Subcutaneous adipose tissue (tissue), 4 donors: ENCODE results near the gene CGRRF1. TPM values are rescaled to one million over a fixed set of nuclear protein-coding genes. Genes with fewer than 3 reads are reported as not detected.

ENCODE experiments used
- CTCF ChIP-seq: fragments of 450-650 bp; IDR thresholded peaks from one replicate; pipeline ENCODE4 v1.5.1; 2016; ENCODE audit warnings: low read depth, mild to moderate bottlenecking, control low read depth, antibody characterized with exemption, moderate library complexity
- total RNA-seq, 4 donors: library from RNA; depleted of rRNA; stranded (reverse); fragments of >200 nt; gene quantifications; one replicate each; pipeline ENCODE4 v1.1.0, GENCODE V29; 2016

CGRRF1 gene
- total RNA-seq, 4 donors from 2014 or later: 11.7 to 27.4 (median 19.6) TPM

- TF ChIP-seq CTCF: no peak
Observed at GRCh38 chr14:54538055-54538454, 28.3 kb downstream of the CGRRF1 start.

DNA sequence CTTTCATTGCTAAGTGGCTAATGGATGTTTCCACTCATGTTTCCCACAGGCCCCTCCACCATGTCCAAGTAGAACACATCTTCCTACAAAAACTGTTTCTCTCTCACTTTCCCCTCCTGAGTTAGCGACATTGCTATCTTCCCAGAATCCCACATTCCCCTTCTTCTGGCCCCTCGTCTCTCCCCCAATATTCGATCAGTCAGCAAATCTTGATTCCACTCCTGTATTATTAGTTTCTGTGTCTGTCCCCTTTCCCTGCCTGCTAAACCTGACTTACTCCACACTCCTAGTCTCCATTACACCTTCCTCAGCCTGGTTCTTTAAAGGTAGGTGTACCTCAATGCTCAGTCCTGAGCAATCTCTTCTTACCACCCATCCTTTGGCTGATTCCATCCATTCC, 37.9 kb downstream of the CGRRF1 start:
- no peak for TF ChIP-seq CTCF

DNA sequence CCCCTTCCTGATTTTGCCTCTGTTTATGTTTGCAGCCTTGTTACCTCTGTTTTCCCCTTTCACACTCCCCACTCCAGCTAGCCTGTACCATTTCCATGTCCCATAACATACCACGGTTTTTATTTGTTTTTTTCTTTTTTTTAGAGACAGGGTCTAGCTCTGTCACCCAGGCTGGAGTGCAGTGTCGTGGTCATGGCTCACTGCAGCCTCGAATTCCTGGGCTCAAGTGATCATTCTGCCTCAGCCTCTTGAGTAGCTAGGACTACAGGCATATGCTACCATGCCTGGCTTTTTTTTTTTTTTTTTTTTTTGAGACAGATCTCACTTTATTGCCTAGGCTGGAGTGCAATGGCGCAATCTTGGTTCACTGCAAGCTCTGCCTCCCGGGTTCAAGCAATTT, 38.8 kb downstream of the CGRRF1 start:
- no peak for TF ChIP-seq CTCF

DNA sequence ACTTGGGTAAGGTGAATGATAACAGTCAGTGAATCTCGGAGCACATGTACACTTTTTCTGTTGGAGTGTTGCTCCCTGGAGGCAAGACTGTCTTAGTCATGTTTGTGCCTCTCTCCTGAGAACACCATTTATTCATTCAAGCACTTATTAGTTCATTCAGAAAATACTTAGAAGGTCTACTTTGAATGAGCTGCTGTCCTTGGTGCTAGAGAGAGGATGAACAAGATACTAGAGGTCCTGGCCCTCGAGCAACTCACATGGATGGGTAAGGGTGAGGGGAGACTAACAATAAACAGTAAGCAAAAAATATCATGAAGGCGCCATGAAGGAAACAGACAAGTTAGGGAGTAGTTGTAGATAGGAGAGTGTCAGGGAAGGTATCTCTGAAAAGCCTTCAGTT, 40.2 kb downstream of the CGRRF1 start:
- no peak for TF ChIP-seq CTCF

GRCh38 chr14:54550514-54550913, 40.8 kb downstream of the CGRRF1 start:
- TF ChIP-seq CTCF: no peak

GRCh38 chr14:54554401-54554800, 44.7 kb downstream of the CGRRF1 start:
- TF ChIP-seq CTCF: no peak

- TF ChIP-seq CTCF: no peak
Observed at GRCh38 chr14:54555651-54556050, 45.9 kb downstream of the CGRRF1 start.
